Nephron (organoid): Measurements from ENCODE around the gene SLC36A3.
"Not testable (repeated sequence)": the region's sequence is repeated elsewhere in the genome, so short reads cannot be mapped to it uniquely, and the experiment has no call there.

Source experiments
- H3K27ac Mint-ChIP-seq, 3 experiments: 2 replicates each; pipeline ENCODE4 v1.8.0; 2020; ENCODE audit warnings: mixed read lengths in 3 of 3, mild to moderate bottlenecking in 2 of 3, moderate library complexity in 1 of 3
- H3K27me3 Mint-ChIP-seq: 2 replicates; pipeline ENCODE4 v1.8.0; 2021; ENCODE audit warnings: low read depth, mild to moderate bottlenecking, moderate library complexity, mixed read lengths
- H3K36me3 Mint-ChIP-seq: 2 replicates; pipeline ENCODE4 v1.8.0; 2020; ENCODE audit warnings: low read depth, mixed read lengths
- H3K4me1 Mint-ChIP-seq: 2 replicates; pipeline ENCODE4 v1.8.0; 2020; ENCODE audit warnings: mixed read lengths
- H3K4me3 Mint-ChIP-seq, 3 experiments: 2 replicates each; pipeline ENCODE4 v1.8.0; 2020; ENCODE audit warnings: mild to moderate bottlenecking in 3 of 3, mixed read lengths in 3 of 3, moderate library complexity in 2 of 3
- H3K9me3 Mint-ChIP-seq: 2 replicates; pipeline ENCODE4 v1.8.0; 2020; ENCODE audit warnings: mixed read lengths
- CTCF ChIP-seq, 3 experiments: fragments of 200-600 bp; sonication (generic); IDR thresholded peaks; one replicate each; pipeline ENCODE4 v1.5.0; 2021; ENCODE audit warnings: antibody characterized with exemption in 3 of 3; ENCODE audit not compliant: unreplicated experiment in 3 of 3

The SLC36A3 gene

GRCh38 chr5:151258816-151259215 lies 44.8 kb downstream of the SLC36A3 start:
- TF ChIP-seq CTCF (IDR thresholded peaks at IDR 0.05; ENCODE audit: unreplicated experiment in 3 of 3), result no peak
- no peak overlapping the region for H3K4me3 Mint-ChIP-seq
- no peaks in the 10 kb centered on the region for H3K27me3 Mint-ChIP-seq
- peaks cover 6% of the 10 kb centered on the region for H3K36me3 Mint-ChIP-seq
- H3K4me1 Mint-ChIP-seq, result peaks cover 2% of the 10 kb centered on the region
- H3K9me3 Mint-ChIP-seq, result no peaks in the 10 kb centered on the region
- H3K27ac Mint-ChIP-seq, result no peak overlapping the region

DNA sequence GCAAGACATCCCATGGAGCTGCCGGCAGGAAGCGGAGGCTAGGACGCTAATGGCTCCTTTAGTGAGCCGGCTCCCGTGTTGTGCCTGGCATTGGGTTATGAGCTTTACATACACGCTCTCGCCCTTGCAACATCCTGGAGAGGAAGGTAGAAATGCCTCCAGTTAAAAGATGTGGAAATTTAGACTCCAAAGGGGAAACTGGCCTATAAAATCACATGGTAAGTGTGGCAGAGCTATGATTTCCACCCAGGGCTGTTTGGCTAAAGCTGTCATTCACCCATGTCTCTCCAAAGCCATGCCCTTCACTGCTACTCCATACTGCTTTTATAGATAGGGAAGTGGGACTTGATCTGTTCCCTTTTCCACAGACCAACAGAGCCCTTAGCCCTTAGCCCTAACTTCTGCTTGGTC lies 45.4 kb downstream of the SLC36A3 start:
- peaks cover 4% of the 10 kb centered on the region for H3K36me3 Mint-ChIP-seq
- no peaks in the 10 kb centered on the region for H3K27me3 Mint-ChIP-seq
- H3K4me1 Mint-ChIP-seq, result peaks cover 8% of the 10 kb centered on the region
- H3K4me3 Mint-ChIP-seq, result no peak overlapping the region
- no peak overlapping the region for H3K27ac Mint-ChIP-seq
- TF ChIP-seq CTCF (IDR thresholded peaks at IDR 0.05; ENCODE audit: unreplicated experiment in 3 of 3), result no peak
- H3K9me3 Mint-ChIP-seq, result no peaks in the 10 kb centered on the region

DNA sequence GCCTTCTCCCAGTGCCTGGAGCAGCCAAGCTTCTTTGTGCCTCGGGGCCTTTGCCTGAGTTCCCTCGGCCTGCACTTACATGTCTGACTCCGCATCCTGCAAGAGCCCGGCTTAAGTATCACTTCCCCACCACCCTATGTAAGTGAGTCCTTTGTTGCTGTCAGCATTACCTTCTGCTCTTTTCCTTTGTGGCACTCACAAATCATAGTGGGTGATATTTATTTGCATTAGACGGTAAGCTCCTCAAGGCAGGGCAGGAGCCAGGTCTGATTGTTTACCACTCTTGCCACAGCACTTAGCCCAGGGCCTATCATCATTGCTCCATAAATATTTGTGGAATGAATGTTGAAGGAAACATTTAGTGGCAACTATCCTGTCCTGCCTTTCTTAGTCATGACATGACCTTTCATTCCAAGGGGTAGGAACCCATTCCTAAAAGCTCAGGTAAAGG lies 45.8 kb downstream of the SLC36A3 start:
- TF ChIP-seq CTCF (IDR thresholded peaks at IDR 0.05; ENCODE audit: unreplicated experiment in 3 of 3), result no peak
- Mint-ChIP-seq H3K27ac (no peak overlapping the region), H3K36me3 (peaks cover 2% of the 10 kb centered on the region), H3K9me3 (no peaks in the 10 kb centered on the region), H3K4me1 (peaks cover 8% of the 10 kb centered on the region), H3K4me3 (no peak overlapping the region), H3K27me3 (no peaks in the 10 kb centered on the region)

GRCh38 chr5:151255621-151256286 lies 47.8 kb downstream of the SLC36A3 start:
- H3K4me1 Mint-ChIP-seq, result peaks cover 8% of the 10 kb centered on the region

DNA sequence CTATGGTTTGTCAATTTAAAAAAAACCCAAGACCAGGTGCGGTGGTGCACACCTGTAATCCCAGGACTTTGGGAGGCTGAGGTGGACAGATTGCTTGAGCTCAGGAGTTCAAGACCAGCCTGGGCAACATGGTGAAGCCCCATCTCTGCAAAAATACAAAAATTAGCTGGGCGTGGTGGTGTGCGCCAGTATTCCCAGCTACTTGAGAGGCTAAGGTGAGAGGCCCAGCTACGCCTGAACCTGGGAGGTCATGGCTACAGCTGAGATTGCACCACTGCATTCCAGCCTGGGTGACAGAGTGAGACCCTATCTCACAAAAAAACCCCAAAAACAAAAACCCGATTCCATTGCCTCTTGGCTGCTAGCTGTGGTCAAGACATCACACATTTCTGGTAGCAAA lies 48.6 kb downstream of the SLC36A3 start:
- H3K4me1 Mint-ChIP-seq, H3K27me3 Mint-ChIP-seq, H3K27ac Mint-ChIP-seq, H3K36me3 Mint-ChIP-seq, H3K9me3 Mint-ChIP-seq: not testable (repeated sequence)
- peak overlapping the region in 1 of 3 experiments; percentile 26 for H3K4me3 Mint-ChIP-seq

More at GRCh38 chr5:151255621-151256286, 47.8 kb downstream of the SLC36A3 start:
- no peak overlapping the region for H3K27ac Mint-ChIP-seq
- H3K4me3 Mint-ChIP-seq, result peak overlapping the region in 2 of 3 experiments; percentile 19 to 57
- TF ChIP-seq CTCF (IDR thresholded peaks at IDR 0.05; ENCODE audit: unreplicated experiment in 3 of 3), result no peak
- no peaks in the 10 kb centered on the region for H3K9me3 Mint-ChIP-seq
- H3K27me3 Mint-ChIP-seq, result no peaks in the 10 kb centered on the region
- H3K36me3 Mint-ChIP-seq, result no peaks in the 10 kb centered on the region

DNA sequence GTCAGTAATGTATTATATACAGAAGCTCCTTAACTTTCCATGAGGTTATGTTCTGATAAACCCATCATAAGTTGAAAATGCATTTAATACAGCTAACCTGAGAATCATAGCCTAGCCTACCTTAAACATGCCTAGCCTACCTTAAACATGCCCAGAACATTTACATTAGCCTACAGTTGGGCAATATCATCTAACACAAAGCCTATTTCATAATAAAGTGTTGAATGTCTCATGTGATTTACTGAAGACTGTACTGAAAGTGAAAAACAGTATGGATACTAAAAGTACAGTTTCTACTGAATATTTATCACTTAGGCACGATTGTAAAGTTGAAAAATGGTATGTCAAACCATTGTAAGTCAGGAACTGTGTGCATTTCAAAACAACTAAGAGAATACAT lies 49.0 kb downstream of the SLC36A3 start:
- Mint-ChIP-seq H3K27me3 (no peaks in the 10 kb centered on the region), H3K36me3 (no peaks in the 10 kb centered on the region), H3K4me1 (peaks cover 8% of the 10 kb centered on the region), H3K9me3 (no peaks in the 10 kb centered on the region), H3K27ac (no peak overlapping the region), H3K4me3 (peak overlapping the region in 2 of 3 experiments; percentile 83 to 84)
- TF ChIP-seq CTCF (IDR thresholded peaks at IDR 0.05; ENCODE audit: unreplicated experiment in 3 of 3), result no peak
